M059J (cell line): ENCODE results near the gene RAB8B. TPM values are rescaled to one million over a fixed set of nuclear protein-coding genes. Genes with fewer than 3 reads are reported as not detected.
"Not testable (repeated sequence)": the region's sequence is repeated elsewhere in the genome, so short reads cannot be mapped to it uniquely, and the experiment has no call there.

ENCODE experiments used
- DNase-seq: peaks from one replicate; pipeline ENCODE4 v3.0.0-alpha.2; 2012; ENCODE audit warnings: low read depth
- total RNA-seq: library from RNA; depleted of rRNA; stranded (reverse); fragments of >200 nt; shearing (Covaris generic); gene quantifications from 2 replicates; pipeline ENCODE4 v1.2.3, GENCODE V29; 2014

Gene RAB8B
- total RNA-seq, 1 experiment from 2014 or later = 48.5 TPM

- not testable (repeated sequence) for DNase-seq
Measured at GRCh38 chr15:63237086-63237485, 47.7 kb downstream of the RAB8B start.

GRCh38 chr15:63238171-63238570 lies 48.8 kb downstream of the RAB8B start:
- no peak for DNase-seq

- DNase-seq = peak; percentile 94
Measured at GRCh38 chr15:63238796-63239195, 49.4 kb downstream of the RAB8B start.

GRCh38 chr15:63240109-63240508 lies 50.7 kb downstream of the RAB8B start:
- no peak for DNase-seq

GRCh38 chr15:63241316-63241715 lies 51.9 kb downstream of the RAB8B start:
- DNase-seq = no peak

GRCh38 chr15:63243101-63243500 lies 53.7 kb downstream of the RAB8B start:
- no peak for DNase-seq

GRCh38 chr15:63243776-63244175 lies 54.4 kb downstream of the RAB8B start:
- DNase-seq = peak; percentile 31

GRCh38 chr15:63244399-63244798 lies 55.0 kb downstream of the RAB8B start:
- DNase-seq = peak; percentile 28

GRCh38 chr15:63244976-63245645 lies 55.7 kb downstream of the RAB8B start:
- no peak for DNase-seq

GRCh38 chr15:63246691-63247469 lies 57.5 kb downstream of the RAB8B start:
- peak; percentile 47 for DNase-seq

GRCh38 chr15:63250312-63250965 lies 61.0 kb downstream of the RAB8B start:
- peak; percentile 94 for DNase-seq

GRCh38 chr15:63251701-63252100 lies 62.3 kb downstream of the RAB8B start:
- peak; percentile 39 for DNase-seq

GRCh38 chr15:63252292-63252691 lies 62.9 kb downstream of the RAB8B start:
- DNase-seq = no peak

GRCh38 chr15:63254991-63255390 lies 65.6 kb downstream of the RAB8B start:
- DNase-seq = no peak

GRCh38 chr15:63255489-63255990 lies 66.1 kb downstream of the RAB8B start:
- DNase-seq = no peak

- peak; percentile 84 for DNase-seq
Measured at GRCh38 chr15:63256433-63257274, 67.2 kb downstream of the RAB8B start.

GRCh38 chr15:63258658-63259057 lies 69.3 kb downstream of the RAB8B start:
- no peak for DNase-seq

- DNase-seq = no peak
Measured at GRCh38 chr15:63260791-63261190, 71.4 kb downstream of the RAB8B start.

GRCh38 chr15:63261311-63261710 lies 71.9 kb downstream of the RAB8B start:
- DNase-seq = no peak

GRCh38 chr15:63263519-63263918 lies 74.1 kb downstream of the RAB8B start:
- no peak for DNase-seq

GRCh38 chr15:63264688-63265293 lies 75.4 kb downstream of the RAB8B start:
- no peak for DNase-seq
